ENCODE data around the gene SLC6A17.

The SLC6A17 gene

GRCh38 chr1:110216844-110217444, 66.7 kb downstream of the SLC6A17 start:
- Histone ChIP-seq H3K27me3 (ENCODE audit: insufficient read depth, poor library complexity, severe bottlenecking) (no peaks in the 10 kb centered on the region), H3K4me3 (ENCODE audit: severe bottlenecking) (no peak overlapping the region), H3K36me3 (ENCODE audit: low read depth) (no peaks in the 10 kb centered on the region), H3K4me1 (ENCODE audit: insufficient read depth, poor library complexity, severe bottlenecking) (no peaks in the 10 kb centered on the region), H3K9me3 (ENCODE audit: severe bottlenecking) (no peaks in the 10 kb centered on the region), H3K27ac (ENCODE audit: poor library complexity, severe bottlenecking) (no peak overlapping the region)
- ATAC-seq (ENCODE audit: low read depth) (no peak), DNase-seq (ENCODE audit: low spot score) (no peak)
- no peak for TF ChIP-seq CTCF (IDR thresholded peaks at IDR 0.05; ENCODE audit: poor library complexity, severe bottlenecking)

- Histone ChIP-seq H3K36me3 (ENCODE audit: low read depth) (no peaks in the 10 kb centered on the region), H3K27me3 (ENCODE audit: insufficient read depth, poor library complexity, severe bottlenecking) (no peaks in the 10 kb centered on the region), H3K4me3 (ENCODE audit: severe bottlenecking) (no peak overlapping the region), H3K4me1 (ENCODE audit: insufficient read depth, poor library complexity, severe bottlenecking) (no peaks in the 10 kb centered on the region), H3K9me3 (ENCODE audit: severe bottlenecking) (no peaks in the 10 kb centered on the region), H3K27ac (ENCODE audit: poor library complexity, severe bottlenecking) (no peak overlapping the region)
- DNase-seq (ENCODE audit: low spot score) (no peak), ATAC-seq (ENCODE audit: low read depth) (no peak)
- TF ChIP-seq CTCF (IDR thresholded peaks at IDR 0.05; ENCODE audit: poor library complexity, severe bottlenecking), result no peak
Observed at GRCh38 chr1:110218137-110218536, 67.8 kb downstream of the SLC6A17 start.

GRCh38 chr1:110218739-110219138, 68.4 kb downstream of the SLC6A17 start:
- no peak overlapping the region for H3K4me3 ChIP-seq (ENCODE audit: severe bottlenecking)
- H3K9me3 ChIP-seq (ENCODE audit: severe bottlenecking), result no peaks in the 10 kb centered on the region
- DNase-seq (ENCODE audit: low spot score) (no peak), ATAC-seq (ENCODE audit: low read depth) (no peak)
- H3K36me3 ChIP-seq (ENCODE audit: low read depth), result no peaks in the 10 kb centered on the region
- no peaks in the 10 kb centered on the region for H3K27me3 ChIP-seq (ENCODE audit: insufficient read depth, poor library complexity, severe bottlenecking)
- H3K27ac ChIP-seq (ENCODE audit: poor library complexity, severe bottlenecking), result no peak overlapping the region
- TF ChIP-seq CTCF (IDR thresholded peaks at IDR 0.05; ENCODE audit: poor library complexity, severe bottlenecking), result no peak
- no peaks in the 10 kb centered on the region for H3K4me1 ChIP-seq (ENCODE audit: insufficient read depth, poor library complexity, severe bottlenecking)

- Histone ChIP-seq H3K4me1 (ENCODE audit: insufficient read depth, poor library complexity, severe bottlenecking) (no peaks in the 10 kb centered on the region), H3K4me3 (ENCODE audit: severe bottlenecking) (no peak overlapping the region), H3K27me3 (ENCODE audit: insufficient read depth, poor library complexity, severe bottlenecking) (no peaks in the 10 kb centered on the region), H3K27ac (ENCODE audit: poor library complexity, severe bottlenecking) (no peak overlapping the region), H3K36me3 (ENCODE audit: low read depth) (no peaks in the 10 kb centered on the region), H3K9me3 (ENCODE audit: severe bottlenecking) (no peaks in the 10 kb centered on the region)
- ATAC-seq (ENCODE audit: low read depth) (no peak), DNase-seq (ENCODE audit: low spot score) (no peak)
- TF ChIP-seq CTCF (IDR thresholded peaks at IDR 0.05; ENCODE audit: poor library complexity, severe bottlenecking), result no peak
Observed at GRCh38 chr1:110220324-110220723, 70.0 kb downstream of the SLC6A17 start.

GRCh38 chr1:110221119-110221518, 70.8 kb downstream of the SLC6A17 start:
- Histone ChIP-seq H3K27ac (ENCODE audit: poor library complexity, severe bottlenecking) (no peak overlapping the region), H3K4me3 (ENCODE audit: severe bottlenecking) (no peak overlapping the region), H3K27me3 (ENCODE audit: insufficient read depth, poor library complexity, severe bottlenecking) (no peaks in the 10 kb centered on the region), H3K9me3 (ENCODE audit: severe bottlenecking) (no peaks in the 10 kb centered on the region), H3K4me1 (ENCODE audit: insufficient read depth, poor library complexity, severe bottlenecking) (no peaks in the 10 kb centered on the region), H3K36me3 (ENCODE audit: low read depth) (no peaks in the 10 kb centered on the region)
- ATAC-seq (ENCODE audit: low read depth), result no peak
- DNase-seq (ENCODE audit: low spot score), result no peak
- TF ChIP-seq CTCF (IDR thresholded peaks at IDR 0.05; ENCODE audit: poor library complexity, severe bottlenecking), result no peak

All from RWPE2 (cell line).